CD1c-positive myeloid dendritic cell (primary cell): ENCODE data around the gene KCNJ16.

Source experiments
- DNase-seq: peaks from one replicate; pipeline ENCODE4 v3.0.0-alpha.2; 2016; ENCODE audit errors: extremely low spot score

KCNJ16 gene

DNA sequence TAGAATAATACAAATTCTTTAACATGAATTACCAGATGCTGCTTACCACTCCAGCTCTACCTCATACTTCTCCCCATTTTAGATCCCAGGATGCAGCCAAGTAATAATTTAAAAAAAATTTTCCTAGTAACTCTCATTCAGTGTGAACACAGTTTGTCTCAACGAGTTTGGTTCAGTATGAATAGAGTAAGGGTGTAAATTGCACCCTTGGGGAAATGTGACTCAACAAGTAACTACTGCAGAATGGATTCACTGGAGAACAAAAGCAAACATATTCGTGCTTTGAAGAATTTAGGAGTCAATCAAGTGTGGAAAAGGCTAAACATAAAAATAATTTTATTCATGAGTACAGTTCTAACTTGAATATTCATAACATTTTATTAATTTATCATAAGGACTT lies 23.0 kb downstream of the KCNJ16 start:
- DNase-seq, result no peak

- DNase-seq, result peak; percentile 7
These were observed 24.3 kb downstream of the KCNJ16 start for GRCh38 chr17:70099294-70099693.

DNA sequence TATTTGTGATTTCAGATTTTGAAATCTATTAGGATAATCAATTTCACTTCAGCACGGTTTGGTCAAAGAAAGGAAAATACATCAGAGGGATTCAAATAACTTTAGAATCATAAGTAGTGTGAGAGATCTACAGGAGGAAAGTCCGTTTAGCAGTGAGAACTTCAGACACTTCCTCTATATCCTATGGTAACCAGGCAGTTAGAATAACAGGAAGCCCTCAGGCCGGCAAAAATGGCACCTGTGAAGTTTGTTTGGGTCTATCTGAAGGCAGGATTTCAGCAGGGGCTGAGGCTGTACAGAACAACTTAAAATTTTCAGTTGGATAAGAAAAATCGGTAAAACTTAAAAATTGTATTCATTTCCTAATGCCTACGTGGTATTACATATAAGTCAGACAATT lies 24.9 kb downstream of the KCNJ16 start:
- DNase-seq, result peak; percentile 22

GRCh38 chr17:70100983-70101382 lies 26.0 kb downstream of the KCNJ16 start:
- no peak for DNase-seq

DNA sequence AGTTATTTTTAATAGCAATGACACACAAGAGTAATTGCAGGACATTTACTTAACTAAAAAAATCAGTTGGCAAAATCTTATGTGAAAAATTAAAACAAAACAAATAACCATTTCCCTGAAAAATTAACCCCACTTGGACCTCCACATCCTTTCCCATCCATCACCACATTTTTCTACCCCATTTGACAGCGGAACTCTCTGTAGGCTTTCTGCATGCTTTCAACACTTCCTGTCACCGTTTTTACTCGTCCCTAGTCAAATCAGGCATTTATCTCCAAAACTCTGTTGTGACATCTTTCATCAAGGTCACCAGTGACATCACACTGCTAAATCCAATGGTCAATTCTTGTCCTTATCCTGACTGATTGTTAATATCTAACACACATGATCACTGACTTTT lies 27.5 kb downstream of the KCNJ16 start:
- DNase-seq, result no peak

GRCh38 chr17:70104791-70105523 lies 29.9 kb downstream of the KCNJ16 start:
- DNase-seq, result no peak

GRCh38 chr17:70105641-70106040 lies 30.6 kb downstream of the KCNJ16 start:
- DNase-seq, result no peak

GRCh38 chr17:70106551-70106950 lies 31.5 kb downstream of the KCNJ16 start:
- DNase-seq, result no peak

DNA sequence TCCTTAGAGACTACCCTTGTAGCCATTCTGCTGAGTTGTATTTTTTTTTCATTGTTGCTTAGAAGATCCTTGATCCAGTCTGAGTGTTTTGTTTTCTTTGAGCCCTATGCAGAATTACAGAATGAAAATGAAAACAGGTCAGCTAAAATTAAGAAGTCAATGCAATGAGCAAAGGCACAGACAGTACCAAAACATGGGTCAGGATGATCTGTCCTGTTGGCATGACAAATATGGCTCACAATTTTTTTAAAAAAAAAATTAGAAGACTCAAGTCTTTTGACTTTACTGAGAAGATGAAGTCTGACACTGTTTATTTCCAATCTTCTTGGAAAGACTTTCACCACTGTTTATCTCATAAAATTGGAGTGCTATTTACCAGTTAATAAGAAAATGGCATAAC lies 32.4 kb downstream of the KCNJ16 start:
- DNase-seq, result no peak

DNA sequence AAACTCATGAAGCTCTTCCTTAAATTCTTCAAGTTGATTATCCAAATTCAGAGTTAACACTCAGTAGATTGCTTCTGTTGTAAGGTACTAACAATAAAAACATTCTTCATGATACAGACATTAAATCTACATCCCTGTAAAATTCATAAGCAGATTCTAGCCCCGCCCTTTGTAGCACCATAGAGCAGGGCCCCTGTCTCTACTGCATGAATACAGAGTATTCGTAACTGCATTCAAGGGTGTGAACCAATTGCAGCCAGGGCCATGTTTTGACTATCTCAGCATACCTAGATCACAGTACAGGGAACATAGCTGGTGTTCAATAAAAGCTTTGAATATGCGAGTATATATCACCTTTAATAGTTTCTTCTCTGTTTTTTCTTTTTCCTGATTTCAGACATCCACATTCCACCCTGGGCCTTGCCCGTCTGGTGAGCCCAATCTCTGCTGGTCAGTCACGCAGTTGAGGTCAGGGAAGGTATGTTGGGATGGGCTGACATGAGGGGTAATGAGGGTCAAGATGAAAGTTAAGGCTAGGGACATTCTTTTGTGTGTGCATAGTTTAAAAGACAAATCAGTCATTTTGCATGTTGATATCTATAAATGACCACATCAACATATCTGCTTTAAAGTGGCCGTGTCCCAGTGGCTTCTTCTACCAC lies 33.0 kb downstream of the KCNJ16 start:
- no peak for DNase-seq

GRCh38 chr17:70109497-70109896 lies 34.5 kb downstream of the KCNJ16 start:
- DNase-seq, result no peak

- no peak for DNase-seq
These were observed 35.4 kb downstream of the KCNJ16 start for GRCh38 chr17:70110443-70110880.

GRCh38 chr17:70111201-70111600 lies 36.2 kb downstream of the KCNJ16 start:
- no peak for DNase-seq

GRCh38 chr17:70114405-70114804 lies 39.4 kb downstream of the KCNJ16 start:
- no peak for DNase-seq

DNA sequence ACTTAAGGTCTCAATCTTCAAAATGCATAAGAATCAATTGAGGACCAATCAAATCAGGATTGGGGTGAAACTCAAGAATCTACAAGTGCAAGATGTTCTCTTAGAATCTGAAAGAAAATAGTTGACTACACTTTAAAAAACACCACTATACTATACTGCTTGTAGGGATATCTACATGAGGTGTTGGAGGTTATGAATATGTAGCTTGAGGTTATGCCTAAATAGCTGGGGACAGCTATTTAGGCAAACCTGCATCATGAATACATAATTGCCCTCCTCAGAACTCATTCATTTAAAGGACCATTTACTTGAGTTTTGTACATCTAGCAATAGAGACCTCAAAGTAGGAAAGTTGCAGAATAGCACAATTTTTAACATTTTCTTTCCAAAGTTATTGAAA lies 40.1 kb downstream of the KCNJ16 start:
- DNase-seq, result no peak

- no peak for DNase-seq
These were observed 41.9 kb downstream of the KCNJ16 start for GRCh38 chr17:70116919-70117318.

DNA sequence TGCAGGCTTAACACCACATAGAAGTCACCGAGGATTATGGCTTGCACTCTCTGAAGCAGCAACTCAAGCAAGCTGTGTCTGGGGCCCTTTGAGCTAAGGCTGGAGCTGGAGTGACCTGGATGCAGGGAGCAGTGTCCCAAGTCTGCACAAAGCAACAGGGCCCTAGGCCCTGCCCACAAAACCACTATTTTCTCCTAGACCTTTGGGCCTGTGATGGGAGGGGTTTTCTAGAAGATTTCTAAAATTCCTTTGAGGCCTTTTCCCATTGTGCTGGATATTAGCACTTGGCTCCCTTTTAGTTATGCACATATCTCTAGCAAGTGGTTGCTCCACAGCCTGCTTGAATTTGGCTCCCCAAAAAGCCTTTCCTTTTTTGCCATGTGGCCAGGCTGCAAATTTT lies 44.5 kb downstream of the KCNJ16 start:
- no peak for DNase-seq

- peak; percentile 72 for DNase-seq
These were observed 45.0 kb downstream of the KCNJ16 start for GRCh38 chr17:70119983-70120382.

DNA sequence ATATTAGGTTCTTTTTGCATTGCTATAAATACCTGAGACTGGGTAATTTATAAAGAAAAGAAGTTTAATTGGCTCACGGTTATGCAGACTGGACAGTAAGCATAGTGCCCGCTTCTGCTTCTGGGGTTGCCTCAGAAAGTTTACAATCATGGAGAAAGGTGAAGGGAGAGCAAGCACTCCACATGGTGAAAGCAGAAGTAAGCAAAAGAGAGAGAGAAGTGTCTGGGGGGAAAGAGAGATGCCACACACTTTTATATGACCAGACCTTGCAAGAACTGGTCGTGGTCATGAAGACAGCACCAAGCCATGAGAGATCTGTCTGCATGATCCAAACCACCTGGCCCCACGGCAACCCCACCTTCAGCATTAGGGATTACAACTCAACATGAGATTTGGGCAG lies 45.4 kb downstream of the KCNJ16 start:
- DNase-seq, result peak; percentile 28

DNA sequence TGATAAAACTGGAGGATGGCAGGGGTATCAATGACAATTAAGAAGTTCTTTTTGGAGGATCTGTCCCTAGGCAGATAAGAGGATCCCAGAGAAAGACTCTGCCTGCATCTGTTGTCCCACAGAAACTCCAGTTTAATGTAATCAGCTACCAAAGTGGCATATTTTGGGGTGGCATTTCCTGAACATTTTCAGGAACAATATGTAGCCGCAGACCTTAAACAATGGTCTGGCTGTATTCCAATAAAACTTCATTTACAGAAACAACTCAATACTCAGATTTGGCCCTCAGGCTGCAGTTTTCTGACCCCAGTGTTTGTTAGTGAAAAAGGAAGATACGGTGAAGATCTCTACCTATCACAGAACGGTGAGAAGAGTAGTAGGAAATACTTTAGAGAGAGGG lies 46.1 kb downstream of the KCNJ16 start:
- DNase-seq, result peak; percentile 38

- DNase-seq, result peak; percentile 73
These were observed 48.2 kb downstream of the KCNJ16 start for GRCh38 chr17:70123193-70123592.

- no peak for DNase-seq
These were observed 49.7 kb downstream of the KCNJ16 start for GRCh38 chr17:70124723-70125122.

DNA sequence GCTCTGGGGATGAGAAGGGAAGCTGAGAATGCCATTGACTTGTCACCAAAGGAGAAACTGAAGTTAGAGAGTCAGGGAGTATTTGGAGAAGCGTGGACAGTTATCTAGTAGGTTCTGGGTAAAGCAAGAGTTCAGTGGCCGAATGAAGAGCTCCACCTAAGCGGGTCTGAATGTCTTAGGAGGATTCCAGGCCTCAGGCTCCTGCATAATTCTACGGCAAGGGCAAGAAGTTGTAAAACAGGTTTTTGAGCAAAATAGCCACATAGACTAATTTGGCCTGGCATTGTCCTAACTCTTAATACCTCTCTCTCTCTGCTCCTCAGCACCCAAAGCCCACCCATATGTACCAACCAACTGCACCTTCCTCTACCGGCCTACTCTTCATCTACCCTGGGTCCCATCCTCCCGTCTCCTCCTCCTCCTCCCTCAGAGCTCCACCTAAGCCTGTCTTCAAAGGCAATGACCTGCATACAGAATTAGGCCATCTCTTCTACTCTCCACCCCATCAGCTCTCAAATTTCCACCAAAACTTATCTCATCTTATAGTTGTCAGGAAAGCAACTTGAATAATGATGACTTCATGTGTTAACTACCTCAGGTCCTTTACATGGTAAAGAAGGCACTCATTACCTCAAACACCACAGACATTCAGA lies 52.3 kb downstream of the KCNJ16 start:
- no peak for DNase-seq
